NCI-H82 treated with DMSO at 0.1 percent for 48 hours (cell line): ENCODE measurements around the gene SGK1.
"Not testable (repeated sequence)": the region's sequence is repeated elsewhere in the genome, so short reads cannot be mapped to it uniquely, and the experiment has no call there.

ENCODE experiments used
- DNase-seq: peaks from one replicate; lab custom pipeline; 2025; ENCODE audit not compliant: unreplicated experiment; lab: John Stamatoyannopoulos, UW

Gene SGK1

GRCh38 chr6:134255280-134255679, 62.6 kb downstream of the SGK1 start:
- DNase-seq, result not testable (repeated sequence)

GRCh38 chr6:134254118-134254517, 63.8 kb downstream of the SGK1 start:
- DNase-seq, result no peak

GRCh38 chr6:134253681-134254080, 64.2 kb downstream of the SGK1 start:
- DNase-seq, result no peak

GRCh38 chr6:134251320-134251719, 66.6 kb downstream of the SGK1 start:
- DNase-seq, result no peak

- DNase-seq, result no peak
Measured at GRCh38 chr6:134250776-134251175, 67.1 kb downstream of the SGK1 start.

- DNase-seq, result no peak
Measured at GRCh38 chr6:134249759-134250602, 67.9 kb downstream of the SGK1 start.

- DNase-seq, result no peak
Measured at GRCh38 chr6:134249239-134249758, 68.6 kb downstream of the SGK1 start.

- no peak for DNase-seq
Measured at GRCh38 chr6:134247844-134248580, 69.9 kb downstream of the SGK1 start.

- DNase-seq, result no peak
Measured at GRCh38 chr6:134247231-134247833, 70.6 kb downstream of the SGK1 start.

GRCh38 chr6:134245706-134246105, 72.2 kb downstream of the SGK1 start:
- no peak for DNase-seq

- no peak for DNase-seq
Measured at GRCh38 chr6:134245041-134245440, 72.9 kb downstream of the SGK1 start.

- DNase-seq, result no peak
Measured at GRCh38 chr6:134240665-134241431, 77.1 kb downstream of the SGK1 start.

- no peak for DNase-seq
Measured at GRCh38 chr6:134238960-134239795, 78.7 kb downstream of the SGK1 start.

GRCh38 chr6:134238006-134238405, 79.9 kb downstream of the SGK1 start:
- no peak for DNase-seq

GRCh38 chr6:134235937-134236751, 81.8 kb downstream of the SGK1 start:
- DNase-seq, result no peak

GRCh38 chr6:134235334-134235733, 82.6 kb downstream of the SGK1 start:
- DNase-seq, result not testable (repeated sequence)

- DNase-seq, result no peak
Measured at GRCh38 chr6:134233180-134233955, 84.5 kb downstream of the SGK1 start.

GRCh38 chr6:134230940-134231339, 87.0 kb downstream of the SGK1 start:
- no peak for DNase-seq
